ENCODE measurements around the gene TMX2. TPM values are rescaled to one million over a fixed set of nuclear protein-coding genes. Genes with fewer than 3 reads are reported as not detected.

The TMX2 gene, protein sequence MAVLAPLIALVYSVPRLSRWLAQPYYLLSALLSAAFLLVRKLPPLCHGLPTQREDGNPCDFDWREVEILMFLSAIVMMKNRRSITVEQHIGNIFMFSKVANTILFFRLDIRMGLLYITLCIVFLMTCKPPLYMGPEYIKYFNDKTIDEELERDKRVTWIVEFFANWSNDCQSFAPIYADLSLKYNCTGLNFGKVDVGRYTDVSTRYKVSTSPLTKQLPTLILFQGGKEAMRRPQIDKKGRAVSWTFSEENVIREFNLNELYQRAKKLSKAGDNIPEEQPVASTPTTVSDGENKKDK
- total RNA-seq (10 to 100 TPM; 56.4 to 58.5 TPM), polyA plus RNA-seq (10 to 100 TPM; 69.9 to 85.8 (median 82.7) TPM), total RNA-seq (24.6 to 93.1 (median 37.8) reads per million in 6 experiments)

DNA sequence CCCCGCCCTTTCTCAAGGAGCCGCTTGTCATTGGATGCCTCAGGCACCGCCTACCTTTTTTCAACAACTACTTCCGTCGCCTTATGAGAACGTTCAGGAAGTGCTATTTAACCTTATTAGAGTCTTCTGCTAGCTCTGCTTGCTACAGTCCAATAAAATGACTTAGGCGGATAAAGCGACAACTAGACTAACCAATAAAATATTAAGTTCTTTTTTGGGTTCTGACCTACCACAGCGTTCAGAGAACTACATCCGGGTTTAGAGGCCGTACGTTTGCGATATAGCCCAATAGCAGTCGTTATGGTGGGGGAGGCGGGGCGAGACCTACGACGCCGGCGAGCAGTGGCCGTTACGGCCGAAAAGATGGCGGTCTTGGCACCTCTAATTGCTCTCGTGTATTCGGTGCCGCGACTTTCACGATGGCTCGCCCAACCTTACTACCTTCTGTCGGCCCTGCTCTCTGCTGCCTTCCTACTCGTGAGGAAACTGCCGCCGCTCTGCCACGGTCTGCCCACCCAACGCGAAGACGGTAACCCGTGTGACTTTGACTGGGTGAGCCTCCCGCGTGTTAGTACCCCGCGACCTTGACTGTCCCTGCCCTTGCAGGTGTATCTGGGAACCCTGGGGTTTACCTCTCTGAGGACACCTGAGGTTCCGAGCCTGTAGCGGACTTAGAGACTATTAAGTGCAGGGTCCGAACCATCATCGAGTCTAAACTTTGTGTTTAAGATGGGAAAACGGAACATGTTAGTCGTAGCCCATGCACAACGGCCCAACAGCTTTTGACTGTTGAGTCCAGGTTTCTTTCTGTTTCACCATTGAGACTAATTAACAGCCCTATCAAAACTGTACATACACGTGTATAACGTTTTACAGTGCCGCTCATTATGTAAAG lies at the start of gene TMX2:
Gene TMX2, plus strand, starts transcription at position 338 of the 895 bp plus-strand sequence. Its CDS starts 26 bp downstream, at position 364.
- Mint-ChIP-seq H3K27ac (peak within 1 kb of the TSS; percentile 92 to 99 (median 97)), H3K27me3 (no peaks in the 10 kb centered on the region), H3K4me3 (peak within 1 kb of the TSS; percentile 87 to 99 (median 96))

GRCh38 chr11:57662893-57663292 lies 49.5 kb upstream of the TMX2 start:
- POLR2A ChIA-PET, result interaction anchor here (1.2 kb wide), 1 partner anchor 79 kb away, joined by 3 read pairs; the partner anchor contains the start of gene SELENOH
- peaks cover 0 to 3% (median 0%) of the 10 kb centered on the region in 9 donors for H3K9me3 Mint-ChIP-seq
- no peaks in the 10 kb centered on the region for H3K27me3 Mint-ChIP-seq
- peaks cover 0 to 37% (median 14%) of the 10 kb centered on the region in 3 donors for H3K36me3 Mint-ChIP-seq
- DNase-seq, result no peak
- H3K4me3 Mint-ChIP-seq, result peak overlapping the region in 1 of 10 donors; percentile 20
- H3K4me1 Mint-ChIP-seq, result peaks cover 20 to 52% (median 33%) of the 10 kb centered on the region in 4 donors
- H3K27ac Mint-ChIP-seq, result peak overlapping the region in 1 of 10 donors; percentile 24
- no peak for ATAC-seq

More for the DNA sequence above, at the start of gene TMX2:
- peaks cover 0 to 14% (median 0%) of the 10 kb centered on the region in 3 donors for H3K36me3 Mint-ChIP-seq
- H3K4me1 Mint-ChIP-seq, result peaks cover 24 to 54% (median 49%) of the 10 kb centered on the region in 4 donors
- ATAC-seq (peak; percentile 93), DNase-seq (peak; percentile 79 to 95 (median 88))
- POLR2A ChIA-PET, result interaction anchor here (0.6 to 1.8 kb wide), 15 partner anchors 11 to 377 kb away, joined by 3 to 41 read pairs (median 4); partner anchors contain the start of genes SELENOH, SLC43A1, SSRP1 and UBE2L6
- H3K9me3 Mint-ChIP-seq, result no peaks in the 10 kb centered on the region

- POLR2A ChIA-PET, result no interaction called here
- DNase-seq (no peak), ATAC-seq (no peak)
- Mint-ChIP-seq H3K9me3 (peaks cover 0 to 3% (median 0%) of the 10 kb centered on the region in 9 donors), H3K27ac (peak overlapping the region in 1 of 10 donors; percentile 17), H3K36me3 (peaks cover 0 to 35% (median 14%) of the 10 kb centered on the region in 3 donors), H3K4me1 (peaks cover 20 to 48% (median 28%) of the 10 kb centered on the region in 4 donors), H3K27me3 (no peaks in the 10 kb centered on the region), H3K4me3 (peak overlapping the region in 1 of 10 donors; percentile 38)
These were observed 48.4 kb upstream of the TMX2 start for GRCh38 chr11:57663975-57664374.

- POLR2A ChIA-PET, result interaction anchor here (0.7 to 2.8 kb wide), 13 partner anchors 10 to 911 kb away, joined by 3 to 27 read pairs (median 5); partner anchors contain the start of genes CLP1, LPXN and SELENOH
- H3K27me3 Mint-ChIP-seq, result no peaks in the 10 kb centered on the region
- peak; percentile 71 to 73 for ATAC-seq
- DNase-seq, result peak; percentile 80 to 99 (median 95)
- peak overlapping the region; percentile 98 to 100 (median 99) for H3K27ac Mint-ChIP-seq
- peaks cover 0 to 3% (median 0%) of the 10 kb centered on the region in 9 donors for H3K9me3 Mint-ChIP-seq
- H3K4me3 Mint-ChIP-seq, result peak overlapping the region; percentile 88 to 97 (median 92)
- H3K36me3 Mint-ChIP-seq, result peaks cover 0 to 20% (median 3%) of the 10 kb centered on the region in 3 donors
- H3K4me1 Mint-ChIP-seq, result peaks cover 28 to 53% (median 52%) of the 10 kb centered on the region in 4 donors
These were observed 45.2 kb upstream of the TMX2 start for GRCh38 chr11:57667117-57667735.

GRCh38 chr11:57667736-57668433 lies 44.5 kb upstream of the TMX2 start, which contains the start of gene ZDHHC5:
Gene ZDHHC5 (plus strand): TSS chr11:57668114. CDS start chr11:57673091, 4,977 bp downstream.
- H3K9me3 Mint-ChIP-seq, result peaks cover 0 to 3% (median 0%) of the 10 kb centered on the region in 9 donors
- ATAC-seq (peak; percentile 85 to 88), DNase-seq (peak in 9 of 10 donors; percentile 98 to 100 (median 100))
- H3K27me3 Mint-ChIP-seq, result no peaks in the 10 kb centered on the region
- peak within 1 kb of the TSS; percentile 88 to 97 (median 92) for H3K4me3 Mint-ChIP-seq
- POLR2A ChIA-PET, result interaction anchor here (0.6 to 2.8 kb wide), 16 partner anchors 11 to 910 kb away, joined by 3 to 27 read pairs (median 4); partner anchors contain the start of genes CLP1, LPXN, MED19 and SELENOH
- H3K36me3 Mint-ChIP-seq, result peaks cover 0 to 20% (median 2%) of the 10 kb centered on the region in 3 donors
- H3K27ac Mint-ChIP-seq, result peak within 1 kb of the TSS; percentile 98 to 100 (median 99)
- H3K4me1 Mint-ChIP-seq, result peaks cover 33 to 54% (median 52%) of the 10 kb centered on the region in 4 donors

GRCh38 chr11:57668434-57668782 lies 44.0 kb upstream of the TMX2 start:
- peak overlapping the region; percentile 88 to 97 (median 92) for H3K4me3 Mint-ChIP-seq
- POLR2A ChIA-PET, result interaction anchor here (0.6 to 2.8 kb wide), 6 partner anchors 11 to 154 kb away, joined by 3 to 27 read pairs (median 4); partner anchors contain the start of genes CLP1, MED19, SELENOH and TMX2
- peak overlapping the region; percentile 92 to 100 (median 99) for H3K27ac Mint-ChIP-seq
- H3K9me3 Mint-ChIP-seq, result peaks cover 0 to 3% (median 0%) of the 10 kb centered on the region in 9 donors
- DNase-seq, result peak in 3 of 10 donors; percentile 32 to 68 (median 47)
- H3K27me3 Mint-ChIP-seq, result no peaks in the 10 kb centered on the region
- ATAC-seq, result peak in 1 of 2 donors; percentile 13
- peaks cover 38 to 60% (median 57%) of the 10 kb centered on the region in 4 donors for H3K4me1 Mint-ChIP-seq
- peaks cover 0 to 25% (median 6%) of the 10 kb centered on the region in 3 donors for H3K36me3 Mint-ChIP-seq

DNA sequence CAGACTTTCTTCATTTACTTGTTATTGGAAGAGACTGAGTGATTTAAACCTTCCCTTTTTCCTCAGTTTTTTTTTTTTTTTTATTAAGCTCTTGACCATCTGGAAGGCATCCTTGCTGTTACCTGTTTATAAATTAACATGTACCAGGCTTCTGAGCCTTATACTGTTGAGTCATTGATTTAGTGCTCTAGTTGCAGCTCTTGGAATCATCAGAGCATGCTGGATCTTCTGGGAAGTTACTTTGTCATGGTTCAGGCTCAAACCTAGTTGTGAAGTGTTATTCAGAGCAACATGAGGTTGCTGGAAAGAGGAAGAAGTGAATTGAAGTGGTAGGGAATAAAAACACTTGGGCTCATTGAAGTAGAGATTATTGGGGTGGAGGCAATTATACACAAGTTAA lies 38.1 kb upstream of the TMX2 start:
- peaks cover 0 to 75% (median 12%) of the 10 kb centered on the region in 3 donors for H3K36me3 Mint-ChIP-seq
- peak overlapping the region in 7 of 10 donors; percentile 2 to 57 (median 46) for H3K4me3 Mint-ChIP-seq
- peak overlapping the region in 7 of 10 donors; percentile 6 to 65 (median 46) for H3K27ac Mint-ChIP-seq
- ATAC-seq (no peak), DNase-seq (no peak)
- no peaks in the 10 kb centered on the region for H3K27me3 Mint-ChIP-seq
- POLR2A ChIA-PET, result interaction anchor here (0.7 kb wide), 1 partner anchor 32 kb away, joined by 3 read pairs; no protein-coding TSS in a partner anchor
- H3K9me3 Mint-ChIP-seq, result no peaks in the 10 kb centered on the region
- peaks cover 36 to 85% (median 83%) of the 10 kb centered on the region in 4 donors for H3K4me1 Mint-ChIP-seq

DNA sequence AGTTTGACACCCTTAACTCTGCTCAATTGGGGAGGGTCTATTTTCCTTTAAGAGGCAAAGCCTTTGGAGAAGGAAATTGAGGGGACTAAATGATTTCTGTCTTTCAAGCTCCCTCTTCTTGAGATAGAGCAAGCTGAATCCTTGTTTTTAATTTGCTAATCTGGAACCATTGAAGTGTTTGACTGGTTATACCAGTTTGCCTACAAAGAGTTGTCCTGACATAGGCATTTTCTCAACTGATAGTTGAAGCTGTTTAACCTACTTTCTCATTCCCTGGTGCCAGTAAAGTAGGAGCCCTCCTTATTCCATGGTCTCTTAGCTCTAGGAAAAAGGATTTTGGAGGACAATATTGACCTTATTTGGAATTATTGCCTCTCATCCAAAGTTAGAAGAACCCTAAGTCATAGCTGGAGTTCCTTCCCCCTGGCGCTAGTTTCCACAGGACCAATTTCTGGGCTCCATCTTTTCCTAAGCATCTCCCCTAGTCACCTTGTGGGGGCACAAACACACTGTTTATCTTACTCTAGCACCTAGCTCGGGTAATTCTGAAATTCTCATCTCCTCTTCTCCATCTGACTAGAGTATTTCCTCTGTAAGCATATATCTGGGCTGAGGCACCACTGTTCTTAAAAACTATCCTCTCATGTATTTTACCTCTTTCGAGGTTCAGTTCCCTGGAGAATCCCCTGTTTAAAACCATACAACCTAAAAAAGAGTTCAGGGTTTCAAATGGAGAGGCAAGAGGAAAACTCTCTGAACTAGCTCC lies 37.0 kb upstream of the TMX2 start:
- Mint-ChIP-seq H3K27ac (peak overlapping the region in 8 of 10 donors; percentile 4 to 86 (median 49)), H3K36me3 (peaks cover 0 to 76% (median 12%) of the 10 kb centered on the region in 3 donors), H3K9me3 (no peaks in the 10 kb centered on the region), H3K27me3 (no peaks in the 10 kb centered on the region), H3K4me1 (peaks cover 34 to 86% (median 79%) of the 10 kb centered on the region in 4 donors), H3K4me3 (peak overlapping the region in 8 of 10 donors; percentile 4 to 46 (median 12))
- POLR2A ChIA-PET, result no interaction called here
- DNase-seq (no peak), ATAC-seq (no peak)

DNA sequence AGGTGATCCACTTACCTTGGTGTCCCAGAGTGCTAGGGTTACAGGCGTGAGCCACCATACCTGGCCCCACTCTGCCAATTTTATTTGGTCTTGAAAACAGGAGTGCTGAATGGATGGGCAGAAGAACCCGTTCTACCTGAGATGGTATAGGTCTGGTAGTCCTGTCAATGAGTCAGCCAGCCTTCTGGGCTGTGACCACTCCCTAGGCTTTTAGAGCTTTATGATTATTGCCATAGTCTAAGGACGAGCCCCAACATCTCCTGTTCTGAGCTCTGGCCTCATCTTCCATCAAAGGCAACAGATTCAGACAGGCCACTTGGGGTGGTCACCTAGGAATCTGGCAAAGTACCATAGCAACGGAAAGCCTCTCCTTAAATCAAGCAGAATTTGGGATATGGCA lies 33.0 kb upstream of the TMX2 start:
- Mint-ChIP-seq H3K36me3 (peaks cover 8 to 78% (median 18%) of the 10 kb centered on the region in 3 donors), H3K9me3 (no peaks in the 10 kb centered on the region), H3K4me1 (peaks cover 29 to 79% (median 63%) of the 10 kb centered on the region in 4 donors), H3K27me3 (no peaks in the 10 kb centered on the region), H3K4me3 (no peak overlapping the region), H3K27ac (peak overlapping the region in 2 of 10 donors; percentile 61 to 65)
- ATAC-seq (no peak), DNase-seq (no peak)
- POLR2A ChIA-PET, result no interaction called here

- ATAC-seq, result no peak
- Mint-ChIP-seq H3K27ac (peak overlapping the region in 6 of 10 donors; percentile 31 to 80 (median 40)), H3K27me3 (no peaks in the 10 kb centered on the region), H3K4me1 (peaks cover 26 to 68% (median 52%) of the 10 kb centered on the region in 4 donors), H3K9me3 (no peaks in the 10 kb centered on the region), H3K4me3 (peak overlapping the region in 2 of 10 donors; percentile 9 to 38), H3K36me3 (peaks cover 8 to 79% (median 20%) of the 10 kb centered on the region in 3 donors)
- no peak for DNase-seq
- POLR2A ChIA-PET, result interaction anchor here (1.6 kb wide), 1 partner anchor 13 kb away, joined by 6 read pairs; no protein-coding TSS in a partner anchor
These were observed 31.9 kb upstream of the TMX2 start for GRCh38 chr11:57680552-57680874.
